HCT116 (cell line): ENCODE results near the gene CDK8. TPM values are rescaled to one million over a fixed set of nuclear protein-coding genes. Genes with fewer than 3 reads are reported as not detected.

Experiments
- ATAC-seq: fragments of 200-7000 bp; cut with Tn5 transposase; 2 replicates; pipeline ENCODE4 v1.9.1; 2020; ENCODE audit warnings: mild to moderate bottlenecking, moderate library complexity
- BruUV-seq: library from RNA; stranded (reverse); fragments of 400-500 nt; replicated peaks from 2 replicates; lab custom pipeline; 2021; lab: Mats Ljungman, UMichigan
- CTCF ChIA-PET: fragments of 300-600 bp; sonication (Branson Sonifier 250); formaldehyde crosslinking; loops from one replicate; lab custom pipeline; 2021; ENCODE audit warnings: antibody characterized with exemption; lab: Charles Lee
- POLR2A ChIA-PET: fragments of 300-600, 350-600 bp; sonication (Branson Sonifier 250); formaldehyde crosslinking; loops from one replicate; lab custom pipeline; 2021; ENCODE audit warnings: antibody characterized with exemption; lab: Charles Lee
- RAD21 ChIA-PET, 2 experiments: fragments of 300-600 bp; sonication (Branson Sonifier 250); formaldehyde crosslinking; loops; one replicate each; lab custom pipeline; 2023; ENCODE audit warnings: low total read pairs in 2 of 2; ENCODE audit not compliant: uncharacterized antibody in 2 of 2, unreplicated experiment in 2 of 2, low non-redundant PET in 1 of 2; lab: Charles Lee
- DNase-seq: peaks from one replicate; pipeline ENCODE4 v3.0.0-alpha.2; 2010; ENCODE audit warnings: low read depth, low spot score
- H2AFZ ChIP-seq: fragments of 200-600 bp; shearing (Covaris generic), sonication (generic); 2 replicates; pipeline ENCODE4 v1.6.1; 2017; ENCODE audit warnings: low read depth, mixed run types, mixed read lengths, antibody characterized with exemption, low read length; ENCODE audit not compliant: poor library complexity, severe bottlenecking
- H3K27ac ChIP-seq: 2 replicates; pipeline ENCODE4 v1.5.1; 2012; ENCODE audit warnings: low read depth, low read length
- H3K27me3 ChIP-seq: fragments of 200-600 bp; sonication (generic); 2 replicates; pipeline ENCODE4 v1.6.1; 2016; ENCODE audit warnings: mixed run types, low read length, mixed read lengths; ENCODE audit not compliant: insufficient read depth
- H3K36me3 ChIP-seq, 2 experiments: fragments of 200-500 bp in 1 of 2; fragments of 200-600 bp in 1 of 2; sonication (Bioruptor generic) in 1 of 2; sonication (generic) in 1 of 2; 2 replicates each; pipeline versions ENCODE4 v1.5.1 to v1.6.1; 2014 to 2016; ENCODE audit warnings: low read length in 2 of 2, inconsistent platforms in 1 of 2, mixed read lengths in 1 of 2, mixed run types in 1 of 2; ENCODE audit not compliant: insufficient read depth in 2 of 2, control insufficient read depth in 1 of 2
- H3K4me1 ChIP-seq, 2 experiments: fragments of 200-600 bp in 1 of 2; sonication (generic) in 1 of 2; 2 replicates each; pipeline versions ENCODE4 v1.5.1 to v1.6.1; 2012 to 2017; ENCODE audit warnings: low read length in 2 of 2, inconsistent platforms in 1 of 2, mild to moderate bottlenecking in 1 of 2, mixed read lengths in 1 of 2, mixed run types in 1 of 2, moderate library complexity in 1 of 2; ENCODE audit not compliant: insufficient read depth in 2 of 2, control insufficient read depth in 1 of 2
- H3K4me2 ChIP-seq: fragments of 200-600 bp; sonication (generic); 2 replicates; pipeline ENCODE4 v1.6.1; 2017; ENCODE audit warnings: mixed run types, low read length, mixed read lengths
- H3K4me3 ChIP-seq, 2 experiments: fragments of 200-600 bp in 1 of 2; sonication (generic) in 1 of 2; replicated peaks in 1 of 2; 2 replicates each; pipeline ENCODE4 v1.5.1; 2011 to 2016; ENCODE audit warnings: low read length in 2 of 2, control low read depth in 1 of 2, low read depth in 1 of 2, mild to moderate bottlenecking in 1 of 2, mixed read lengths in 1 of 2, mixed run types in 1 of 2
- H3K79me2 ChIP-seq: fragments of 200-600 bp; sonication (generic); 2 replicates; pipeline ENCODE4 v1.6.1; 2017; ENCODE audit warnings: mild to moderate bottlenecking, mixed run types, low read length, moderate library complexity, mixed read lengths; ENCODE audit not compliant: insufficient read depth
- H3K9ac ChIP-seq: fragments of 200-600 bp; sonication (generic); 2 replicates; pipeline ENCODE4 v1.6.1; 2016; ENCODE audit warnings: low read length, mixed read lengths
- H3K9me2 ChIP-seq: fragments of 200-600 bp; sonication (generic), shearing (Covaris generic); 2 replicates; pipeline ENCODE4 v1.6.1; 2017; ENCODE audit warnings: mixed run types, mild to moderate bottlenecking, moderate library complexity; ENCODE audit not compliant: insufficient read depth
- H3K9me3 ChIP-seq, 2 experiments: fragments of 200-500 bp in 1 of 2; fragments of 200-600 bp in 1 of 2; sonication (Bioruptor generic) in 1 of 2; sonication (generic) in 1 of 2; 2 replicates each; pipeline ENCODE4 v1.6.1; 2014 to 2017; ENCODE audit warnings: low read length in 2 of 2, mixed read lengths in 2 of 2, inconsistent platforms in 1 of 2, low read depth in 1 of 2, mild to moderate bottlenecking in 1 of 2, mixed run types in 1 of 2, moderate library complexity in 1 of 2; ENCODE audit not compliant: control insufficient read depth in 1 of 2, insufficient read depth in 1 of 2
- H4K20me1 ChIP-seq: fragments of 200-600 bp; sonication (generic), shearing (Covaris generic); 2 replicates; pipeline ENCODE4 v1.6.1; 2017; ENCODE audit warnings: mixed run types, mild to moderate bottlenecking, moderate library complexity; ENCODE audit not compliant: insufficient read depth
- ATF3 ChIP-seq: IDR thresholded peaks from 2 replicates; pipeline ENCODE4 v1.6.1; 2012
- CBX3 ChIP-seq: IDR thresholded peaks from 2 replicates; pipeline ENCODE4 v1.6.1; 2012; ENCODE audit warnings: low read depth
- CTCF ChIP-seq, 3 experiments: fragments of 200-600 bp in 1 of 3; sonication (generic) in 1 of 3; IDR thresholded peaks in 2 of 3; conservative IDR thresholded peaks in 1 of 3; 2 replicates each; pipeline ENCODE4 v1.5.1; 2012 to 2017; ENCODE audit warnings: low read depth in 2 of 3, low read length in 2 of 3, antibody characterized with exemption in 1 of 3, borderline replicate concordance in 1 of 3, control low read depth in 1 of 3, mild to moderate bottlenecking in 1 of 3, mixed read lengths in 1 of 3, mixed run types in 1 of 3, moderate library complexity in 1 of 3; ENCODE audit not compliant: insufficient read depth in 1 of 3
- EGR1 ChIP-seq: IDR thresholded peaks from 2 replicates; pipeline ENCODE4 v1.6.1; 2012; ENCODE audit warnings: low read depth
- ELF1 ChIP-seq: IDR thresholded peaks from 2 replicates; pipeline ENCODE4 v1.6.1; 2012; ENCODE audit warnings: low read depth, borderline replicate concordance
- EZH2 ChIP-seq: fragments of 200-600 bp; sonication (generic); IDR thresholded peaks from 2 replicates; pipeline ENCODE4 v1.6.1; 2017; ENCODE audit warnings: antibody characterized with exemption, mixed run types
- EZH2phosphoT487 ChIP-seq: fragments of 200-600 bp; IDR thresholded peaks from 2 replicates; pipeline ENCODE4 v1.6.1; 2018; ENCODE audit warnings: antibody characterized with exemption, borderline replicate concordance
- POLR2AphosphoS5 ChIP-seq: IDR thresholded peaks from 2 replicates; pipeline ENCODE4 v1.6.1; 2011; ENCODE audit warnings: mild to moderate bottlenecking, low read depth, low read length, moderate library complexity
- SP1 ChIP-seq: IDR thresholded peaks from 2 replicates; pipeline ENCODE4 v1.6.1; 2012; ENCODE audit warnings: low read depth
- TCF7L2 ChIP-seq: IDR thresholded peaks from 2 replicates; pipeline ENCODE4 v1.7.0; 2011; ENCODE audit warnings: borderline replicate concordance, inconsistent platforms; ENCODE audit not compliant: insufficient read depth, insufficient read length; ENCODE audit errors: extremely low read depth
- ZBTB33 ChIP-seq: IDR thresholded peaks from 2 replicates; pipeline ENCODE4 v1.6.1; 2011; ENCODE audit warnings: mild to moderate bottlenecking, low read length, moderate library complexity; ENCODE audit not compliant: insufficient replicate concordance; ENCODE audit errors: extremely low read depth
- ZNF274 ChIP-seq: fragments of 200-500 bp; sonication (Bioruptor generic); IDR thresholded peaks from 2 replicates; pipeline ENCODE4 v1.6.1; 2014; ENCODE audit warnings: mild to moderate bottlenecking, low read depth, low read length, inconsistent platforms
- intact Hi-C: fragments of 100-400 bp; cut with micrococcal nuclease; formaldehyde crosslinking; loops from 2 replicates; pipeline ENCODE4 v1.10.0; 2022
- total RNA-seq: library from RNA; stranded (reverse); gene quantifications from one replicate; pipeline ENCODE4 v1.2.1, GENCODE V29; 2021; ENCODE audit not compliant: unreplicated experiment

The CDK8 gene
- total RNA-seq, 1 experiment from 2014 or later: 23.8 TPM

GRCh38 chr13:26305676-26306075 is 51.7 kb downstream of the CDK8 start:
- ChIA-PET CTCF (no interaction called here), RAD21 (no interaction called here), POLR2A (no interaction called here)
- Histone ChIP-seq H2AFZ (no peak overlapping the region), H3K27me3 (no peaks in the 10 kb centered on the region), H3K9ac (no peak overlapping the region), H3K9me3 (no peaks in the 10 kb centered on the region), H3K4me1 (peaks cover 0 to 2% of the 10 kb centered on the region in 2 experiments; a peak in 2 of 4 replicates), H4K20me1 (no peaks in the 10 kb centered on the region), H3K4me3 (no peak overlapping the region), H3K9me2 (no peaks in the 10 kb centered on the region), H3K27ac (no peak overlapping the region), H3K36me3 (no peaks in the 10 kb centered on the region), H3K4me2 (no peak overlapping the region), H3K79me2 (peaks cover 49% of the 10 kb centered on the region)
- ATAC-seq (no peak), DNase-seq (no peak)
- intact Hi-C loops: no loop called here
- no TSS peak for BruUV-seq
- TF ChIP-seq CTCF (IDR thresholded peaks at IDR 0.05 in 2 of 3, conservative IDR thresholded peaks at IDR 0.05 in 1 of 3; ENCODE audit: borderline replicate concordance in 1 of 3, insufficient read depth in 1 of 3, low read depth in 2 of 3, low read length in 2 of 3) (no peak), ZNF274 (no peak)

- peaks cover 45% of the 10 kb centered on the region for H3K79me2 ChIP-seq
- TF ChIP-seq ATF3 (no peak), ZBTB33 (no peak), CTCF (IDR thresholded peaks at IDR 0.05 in 2 of 3, conservative IDR thresholded peaks at IDR 0.05 in 1 of 3; ENCODE audit: borderline replicate concordance in 1 of 3, insufficient read depth in 1 of 3, low read depth in 2 of 3, low read length in 2 of 3) (no peak), POLR2AphosphoS5 (no peak), TCF7L2 (no peak), SP1 (no peak), EZH2phosphoT487 (no peak), ELF1 (no peak), ZNF274 (no peak), CBX3 (no peak), EZH2 (no peak), EGR1 (no peak)
Observed at GRCh38 chr13:26307701-26308100, 53.8 kb downstream of the CDK8 start.

More at GRCh38 chr13:26307701-26308100, 53.8 kb downstream of the CDK8 start:
- no TSS peak for BruUV-seq
- ChIA-PET CTCF (no interaction called here), RAD21 (no interaction called here), POLR2A (no interaction called here)
- Histone ChIP-seq H4K20me1 (no peaks in the 10 kb centered on the region; the same call in 1 of the 2 replicates), H3K27me3 (no peaks in the 10 kb centered on the region), H3K9ac (no peak overlapping the region), H2AFZ (no peak overlapping the region), H3K27ac (no peak overlapping the region), H3K4me1 (no peaks in the 10 kb centered on the region), H3K4me2 (no peak overlapping the region), H3K4me3 (no peak overlapping the region), H3K9me3 (no peaks in the 10 kb centered on the region), H3K36me3 (no peaks in the 10 kb centered on the region), H3K9me2 (no peaks in the 10 kb centered on the region)
- intact Hi-C loops: no loop called here
- DNase-seq: no peak
- ATAC-seq: no peak
